IMR-90 (cell line): Measurements from ENCODE around the gene PRKCB.

ENCODE experiments used
- BHLHE40 ChIP-seq: fragments of 150-350 bp; IDR thresholded peaks from 2 replicates; pipeline ENCODE4 v1.6.1; 2016; ENCODE audit warnings: mild to moderate bottlenecking, low read depth, low read length
- CEBPB ChIP-seq: IDR thresholded peaks from 2 replicates; pipeline ENCODE4 v1.6.1; 2012; ENCODE audit warnings: low read depth, low read length, improper control_type of control experiment
- MAFK ChIP-seq: IDR thresholded peaks from 2 replicates; pipeline ENCODE4 v1.6.1; 2012; ENCODE audit warnings: low read depth, low read length, improper control_type of control experiment
- MXI1 ChIP-seq: IDR thresholded peaks from 2 replicates; pipeline ENCODE4 v1.6.1; 2012; ENCODE audit warnings: low read depth, mild to moderate bottlenecking, low read length, moderate library complexity, borderline replicate concordance
- POLR2A ChIP-seq: IDR thresholded peaks from 2 replicates; pipeline ENCODE4 v1.6.1; 2012; ENCODE audit warnings: mild to moderate bottlenecking, low read depth, low read length
- RFX5 ChIP-seq: IDR thresholded peaks from 2 replicates; pipeline ENCODE4 v1.8.0; 2012; ENCODE audit warnings: low read depth, mild to moderate bottlenecking, low read length, moderate library complexity
- TF ChIP-seq, protein P1 (sequence below): conservative IDR thresholded peaks from 2 replicates; pipeline ENCODE4 v1.5.1; 2012; ENCODE audit warnings: mild to moderate bottlenecking, low read depth, low read length, improper control_type of control experiment

DNA sequence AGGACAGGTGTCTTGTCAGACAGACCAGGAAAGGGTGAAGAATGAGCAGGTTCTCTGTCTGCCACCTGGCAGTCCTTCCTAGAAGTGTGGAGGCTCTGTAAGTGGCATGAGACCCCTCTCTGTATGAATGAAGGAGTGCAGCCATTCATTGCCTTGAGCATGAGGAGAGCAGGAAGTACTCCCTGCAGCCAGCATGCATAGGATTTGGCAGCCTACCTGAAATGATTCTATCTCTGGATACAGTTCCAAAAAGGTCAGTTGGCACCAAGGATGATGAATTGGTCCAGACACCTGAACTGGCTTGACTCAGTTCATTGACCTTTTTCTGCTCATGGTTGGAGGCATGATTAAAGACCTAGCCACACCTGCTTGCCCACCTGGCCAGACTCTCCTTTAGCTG is 163.0 kb downstream of the PRKCB start:
- TF ChIP-seq MXI1 (no peak), RFX5 (no peak), POLR2A (no peak), CEBPB (no peak), MAFK (no peak), BHLHE40 (no peak)
- TF ChIP-seq, protein P1, sequence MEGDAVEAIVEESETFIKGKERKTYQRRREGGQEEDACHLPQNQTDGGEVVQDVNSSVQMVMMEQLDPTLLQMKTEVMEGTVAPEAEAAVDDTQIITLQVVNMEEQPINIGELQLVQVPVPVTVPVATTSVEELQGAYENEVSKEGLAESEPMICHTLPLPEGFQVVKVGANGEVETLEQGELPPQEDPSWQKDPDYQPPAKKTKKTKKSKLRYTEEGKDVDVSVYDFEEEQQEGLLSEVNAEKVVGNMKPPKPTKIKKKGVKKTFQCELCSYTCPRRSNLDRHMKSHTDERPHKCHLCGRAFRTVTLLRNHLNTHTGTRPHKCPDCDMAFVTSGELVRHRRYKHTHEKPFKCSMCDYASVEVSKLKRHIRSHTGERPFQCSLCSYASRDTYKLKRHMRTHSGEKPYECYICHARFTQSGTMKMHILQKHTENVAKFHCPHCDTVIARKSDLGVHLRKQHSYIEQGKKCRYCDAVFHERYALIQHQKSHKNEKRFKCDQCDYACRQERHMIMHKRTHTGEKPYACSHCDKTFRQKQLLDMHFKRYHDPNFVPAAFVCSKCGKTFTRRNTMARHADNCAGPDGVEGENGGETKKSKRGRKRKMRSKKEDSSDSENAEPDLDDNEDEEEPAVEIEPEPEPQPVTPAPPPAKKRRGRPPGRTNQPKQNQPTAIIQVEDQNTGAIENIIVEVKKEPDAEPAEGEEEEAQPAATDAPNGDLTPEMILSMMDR = no peak
